Gastroesophageal sphincter (tissue), 3 donors: ENCODE data around the gene HSH2D.

ENCODE experiments used
- CTCF ChIP-seq, 4 experiments: fragments of 200-600 bp in 2 of 4; fragments of 450-650 bp in 2 of 4; sonication (generic) in 1 of 4; IDR thresholded peaks; one replicate each; pipeline ENCODE4 v1.5.1; 2017 to 2019; ENCODE audit warnings: antibody characterized with exemption in 4 of 4, mild to moderate bottlenecking in 2 of 4, moderate library complexity in 2 of 4
- POLR2A ChIP-seq, 2 donors: fragments of 450-650 bp; IDR thresholded peaks; one replicate each; pipeline ENCODE4 v1.6.1; 2017; ENCODE audit warnings: antibody characterized with exemption in 2 of 2, mild to moderate bottlenecking in 2 of 2, moderate library complexity in 1 of 2

- no peak for TF ChIP-seq CTCF (IDR thresholded peaks at IDR 0.05)
- TF ChIP-seq POLR2A (IDR thresholded peaks at IDR 0.05): no peak
Measured at GRCh38 chr19:16160943-16161560, 17.6 kb downstream of the HSH2D start.
